GM23248 (cell line): ENCODE data around the gene TSSK3.

ENCODE experiments used
- EZH2 ChIP-seq: fragments of 200-600 bp; sonication (generic); IDR thresholded peaks from 2 replicates; pipeline ENCODE4 v1.6.1; 2018; ENCODE audit warnings: antibody characterized with exemption, mild to moderate bottlenecking; ENCODE audit not compliant: insufficient read depth, poor library complexity, severe bottlenecking
- EZH2phosphoT487 ChIP-seq: fragments of 200-600 bp; sonication (generic); IDR thresholded peaks from 2 replicates; pipeline ENCODE4 v1.6.1; 2018; ENCODE audit warnings: antibody characterized with exemption, moderate library complexity, mild to moderate bottlenecking, low read depth; ENCODE audit not compliant: insufficient read depth

GRCh38 chr1:32352831-32353383 lies 9.4 kb upstream of the TSSK3 start:
- TF ChIP-seq EZH2, result no peak
- no peak for TF ChIP-seq EZH2phosphoT487
